ENCODE measurements around the gene RGS10. TPM values are rescaled to one million over a fixed set of nuclear protein-coding genes. Genes with fewer than 3 reads are reported as not detected.
A peak's percentile ranks its signal among the peaks of the same experiment; 100 is the strongest.

Gene RGS10
- total and polyA plus RNA-seq, 9 of the 15 experiments (the other 6 are each of a cell fraction or from before 2014, with no cell fraction given) = 31.9 to 123 (median 62.1) TPM

GRCh38 chr10:119483001-119483400 lies 59.5 kb downstream of the RGS10 start:
- no peak overlapping the region for H3K4me2 ChIP-seq (ENCODE audit: insufficient read depth, low read length)
- POLR2A ChIA-PET = no interaction called here
- H3K4me3 ChIP-seq = no peak overlapping the region
- no peaks in the 10 kb centered on the region for H3K79me2 ChIP-seq (ENCODE audit: control insufficient read depth, insufficient read depth, low read length)
- H3K27me3 ChIP-seq (ENCODE audit: control insufficient read depth in 2 of 2, insufficient read depth in 2 of 2, low read length in 2 of 2) = peaks cover 2 to 19% of the 10 kb centered on the region in 2 experiments; a peak in 4 of 5 replicates
- in situ Hi-C loops (cut with MboI) = no loop called here
- H2AFZ ChIP-seq (ENCODE audit: low read depth, low read length) = no peak overlapping the region
- H3K9me1 ChIP-seq (ENCODE audit: control insufficient read depth, insufficient read depth, low read length) = no peaks in the 10 kb centered on the region
- intact Hi-C loops (cut with micrococcal nuclease) = no loop called here
- no peak overlapping the region for H3K9ac ChIP-seq (ENCODE audit: insufficient read depth in 1 of 2, low read depth in 2 of 2, low read length in 2 of 2)
- BruUV-seq (replicated peaks) = no TSS peak
- TF ChIP-seq ZKSCAN1 (IDR thresholded peaks at IDR 0.05; ENCODE audit: low read depth, low read length) (no peak), ZC3H11A (IDR thresholded peaks at IDR 0.05; ENCODE audit: low read depth, low read length) (no peak), ZFP36 (IDR thresholded peaks at IDR 0.05; ENCODE audit: low read depth, low read length, partially characterized antibody) (peak; percentile 82), SRSF9 (IDR thresholded peaks at IDR 0.05; ENCODE audit: borderline replicate concordance, low read depth, low read length) (no peak), ZZZ3 (IDR thresholded peaks at IDR 0.05) (no peak), NFE2 (IDR thresholded peaks at IDR 0.05; ENCODE audit: low read depth) (peak; percentile 61), THRAP3 (IDR thresholded peaks at IDR 0.05; ENCODE audit: borderline replicate concordance) (no peak), POU5F1 (IDR thresholded peaks at IDR 0.05; ENCODE audit: borderline replicate concordance, low read depth, low read length, partially characterized antibody) (no peak), MAFG (tag; conservative IDR thresholded peaks at IDR 0.05) (0 out of 2 replicates have a peak, but pooled peaks have one; percentile 8), SPI1 (IDR thresholded peaks at IDR 0.05; ENCODE audit: borderline replicate concordance, low read depth, low read length) (peak; percentile 46; the same call in 1 of the 2 replicates), RBM22 (IDR thresholded peaks at IDR 0.05; ENCODE audit: low read depth, low read length, poor library complexity, severe bottlenecking) (no peak), KHSRP (IDR thresholded peaks at IDR 0.05) (no peak), NFIC (IDR thresholded peaks at IDR 0.05) (no peak), NCOA6 (IDR thresholded peaks at IDR 0.05) (no peak)
- TF ChIP-seq, protein P1, sequence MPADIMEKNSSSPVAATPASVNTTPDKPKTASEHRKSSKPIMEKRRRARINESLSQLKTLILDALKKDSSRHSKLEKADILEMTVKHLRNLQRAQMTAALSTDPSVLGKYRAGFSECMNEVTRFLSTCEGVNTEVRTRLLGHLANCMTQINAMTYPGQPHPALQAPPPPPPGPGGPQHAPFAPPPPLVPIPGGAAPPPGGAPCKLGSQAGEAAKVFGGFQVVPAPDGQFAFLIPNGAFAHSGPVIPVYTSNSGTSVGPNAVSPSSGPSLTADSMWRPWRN (IDR thresholded peaks at IDR 0.05; ENCODE audit: low read depth) = no peak
- WGBS (ENCODE audit: insufficient coverage, low coverage, missing lambda C conversion rate) = 28% methylated on average over 3 of the region's 6 CpGs
- no peaks in the 10 kb centered on the region for H3K36me3 ChIP-seq (ENCODE audit: control insufficient read depth, insufficient read depth, low read length)
- H3K27ac ChIP-seq (ENCODE audit: extremely low read depth, low read depth, low read length) = no peak overlapping the region
- no peak; the same call in 2 of the 3 replicates for ATAC-seq
- no peaks in the 10 kb centered on the region for H4K20me1 ChIP-seq (replicated peaks; ENCODE audit: control insufficient read depth, insufficient read depth, low read length)
- no peaks in the 10 kb centered on the region for H3K9me3 ChIP-seq (replicated peaks; ENCODE audit: control insufficient read depth, insufficient read depth, low read depth, low read length)
- H3K4me1 ChIP-seq (replicated peaks in 1 of 2; ENCODE audit: control insufficient read depth in 2 of 2, insufficient read depth in 2 of 2, low read length in 2 of 2) = no peaks in the 10 kb centered on the region; a peak in 1 of 5 replicates
- CTCF ChIA-PET (ENCODE audit: low intra/inter-chr PET ratio) = no interaction called here
- FAIRE-seq = no peak
- DNase-seq (ENCODE audit: extremely low read depth in 1 of 4, low spot score in 3 of 4) = no peak
